ENCODE measurements around the gene RBP3. TPM values are rescaled to one million over a fixed set of nuclear protein-coding genes. Genes with fewer than 3 reads are reported as not detected.

Gene RBP3
- total and polyA plus RNA-seq, 7 donors, result not detected

- 89 to 91% methylated on average over 13 of the region's 13 CpGs for WGBS, 2 donors
- Histone ChIP-seq H3K27ac (no peak overlapping the region), H3K36me3 (no peaks in the 10 kb centered on the region), H3K4me1 (no peaks in the 10 kb centered on the region), H3K9me3 (no peaks in the 10 kb centered on the region), H3K4me3 (no peak overlapping the region), H3K27me3 (peaks cover 0 to 7% (median 0%) of the 10 kb centered on the region in 3 donors)
- intact Hi-C loops (cut with DNase I), result no loop called here
- TF ChIP-seq POLR2A (IDR thresholded peaks at IDR 0.05) (no peak), POLR2AphosphoS5 (IDR thresholded peaks at IDR 0.05) (no peak), EP300 (IDR thresholded peaks at IDR 0.05) (no peak), CTCF (IDR thresholded peaks at IDR 0.05) (no peak)
- no peak for DNase-seq
Measured at GRCh38 chr10:47344996-47345870, 2.9 kb upstream of the RBP3 start.

- no peaks in the 10 kb centered on the region for H3K27me3 ChIP-seq
- no peaks in the 10 kb centered on the region for H3K9me3 ChIP-seq
- no peak for TF ChIP-seq EP300 (IDR thresholded peaks at IDR 0.05)
- no peak for TF ChIP-seq POLR2AphosphoS5 (IDR thresholded peaks at IDR 0.05)
- no peak for TF ChIP-seq POLR2A (IDR thresholded peaks at IDR 0.05)
- no peak for TF ChIP-seq CTCF (IDR thresholded peaks at IDR 0.05)
- H3K4me3 ChIP-seq, result no peak overlapping the region
- intact Hi-C loops (cut with DNase I), result no loop called here
- DNase-seq, result no peak
- 60 to 80% methylated on average over 13 of the region's 13 CpGs for WGBS, 2 donors
- no peak overlapping the region for H3K27ac ChIP-seq
- H3K4me1 ChIP-seq, result no peaks in the 10 kb centered on the region
- no peaks in the 10 kb centered on the region for H3K36me3 ChIP-seq
Measured at GRCh38 chr10:47346581-47347302, 1.4 kb upstream of the RBP3 start.

- TF ChIP-seq POLR2AphosphoS5 (IDR thresholded peaks at IDR 0.05), result no peak
- TF ChIP-seq CTCF (IDR thresholded peaks at IDR 0.05), result no peak
- no peak for TF ChIP-seq POLR2A (IDR thresholded peaks at IDR 0.05)
- TF ChIP-seq EP300 (IDR thresholded peaks at IDR 0.05), result no peak
- no peaks in the 10 kb centered on the region for H3K36me3 ChIP-seq
- no peak overlapping the region for H3K27ac ChIP-seq
- H3K4me1 ChIP-seq, result no peaks in the 10 kb centered on the region
- no peak overlapping the region for H3K4me3 ChIP-seq
- no peaks in the 10 kb centered on the region for H3K27me3 ChIP-seq
- intact Hi-C loops (cut with DNase I), result no loop called here
- WGBS, 2 donors, result 78 to 81% methylated on average over 4 of the region's 4 CpGs
- no peak for DNase-seq
- no peaks in the 10 kb centered on the region for H3K9me3 ChIP-seq
Measured at GRCh38 chr10:47347303-47347675, 874 bp upstream of the RBP3 start.

GRCh38 chr10:47348661-47349470 lies 703 bp downstream of the RBP3 start:
- Histone ChIP-seq H3K27me3 (no peaks in the 10 kb centered on the region), H3K4me1 (no peaks in the 10 kb centered on the region), H3K4me3 (no peak overlapping the region), H3K9me3 (no peaks in the 10 kb centered on the region), H3K27ac (no peak overlapping the region), H3K36me3 (no peaks in the 10 kb centered on the region)
- TF ChIP-seq EP300 (IDR thresholded peaks at IDR 0.05), result no peak
- no peak for TF ChIP-seq POLR2AphosphoS5 (IDR thresholded peaks at IDR 0.05)
- TF ChIP-seq POLR2A (IDR thresholded peaks at IDR 0.05), result no peak
- intact Hi-C loops (cut with DNase I), result no loop called here
- DNase-seq, result no peak
- 90 to 91% methylated on average over 36 of the region's 36 CpGs for WGBS, 2 donors

Measured in sigmoid colon (tissue), 7 donors.